Tibial nerve (tissue), 4 donors: Measurements from ENCODE around the gene DISP3. TPM values are rescaled to one million over a fixed set of nuclear protein-coding genes. Genes with fewer than 3 reads are reported as not detected.

Source experiments
- DNase-seq, 2 donors: peaks; one replicate each; pipeline ENCODE4 v3.0.0-alpha.2; 2019; ENCODE audit warnings: low spot score in 2 of 2
- H3K27ac ChIP-seq, 4 donors: fragments of 200-600 bp; sonication (generic) in 3 of 4; one replicate each; pipeline ENCODE4 v1.5.1; 2017 to 2019; ENCODE audit warnings: mild to moderate bottlenecking in 1 of 4
- H3K27me3 ChIP-seq, 2 donors: fragments of 200-600 bp; sonication (generic) in 1 of 2; one replicate each; pipeline versions ENCODE4 v1.5.1 to v1.6.0; 2017 to 2019
- H3K36me3 ChIP-seq, 3 donors: fragments of 200-600 bp; sonication (generic); one replicate each; pipeline ENCODE4 v1.5.1; 2018 to 2019
- H3K4me1 ChIP-seq, 4 donors: fragments of 200-600 bp; sonication (generic) in 3 of 4; one replicate each; pipeline ENCODE4 v1.5.1; 2017 to 2019
- H3K4me3 ChIP-seq, 4 donors: fragments of 200-600 bp; sonication (generic) in 3 of 4; one replicate each; pipeline ENCODE4 v1.5.1; 2017 to 2019; ENCODE audit warnings: mild to moderate bottlenecking in 1 of 4, moderate library complexity in 1 of 4
- H3K9me3 ChIP-seq, 4 donors: fragments of 200-600 bp; sonication (generic) in 3 of 4; one replicate each; pipeline ENCODE4 v1.5.1; 2017 to 2019
- EP300 ChIP-seq, 2 donors: sonication (generic); formaldehyde crosslinking; IDR thresholded peaks; one replicate each; pipeline ENCODE4 v1.6.1; 2017; ENCODE audit warnings: antibody characterized with exemption in 2 of 2, mild to moderate bottlenecking in 1 of 2
- POLR2A ChIP-seq, 2 donors: fragments of 450-650 bp; IDR thresholded peaks; one replicate each; pipeline ENCODE4 v1.6.1; 2017; ENCODE audit warnings: antibody characterized with exemption in 2 of 2, mild to moderate bottlenecking in 2 of 2, moderate library complexity in 2 of 2
- WGBS, 2 donors: methylation state at CpG; one replicate each; pipeline ENCODE4 v1.1.5; 2018; 5-methylcytosine and 5-hydroxymethylcytosine counted together
- total RNA-seq, 4 donors: library from RNA; depleted of rRNA; stranded (reverse); fragments of >200 nt; gene quantifications; one replicate each; pipeline ENCODE4 v1.1.0, GENCODE V29; 2016
- TF ChIP-seq, protein P1 (sequence below), 5 experiments: fragments of 200-600 bp in 3 of 5; fragments of 450-650 bp in 2 of 5; sonication (generic) in 3 of 5; IDR thresholded peaks; one replicate each; pipeline ENCODE4 v1.5.1; 2016 to 2019; ENCODE audit warnings: antibody characterized with exemption in 5 of 5, mild to moderate bottlenecking in 3 of 5, moderate library complexity in 2 of 5

DISP3 gene
- total RNA-seq, 4 donors from 2014 or later: 0.59 TPM; not detected in 3

DNA sequence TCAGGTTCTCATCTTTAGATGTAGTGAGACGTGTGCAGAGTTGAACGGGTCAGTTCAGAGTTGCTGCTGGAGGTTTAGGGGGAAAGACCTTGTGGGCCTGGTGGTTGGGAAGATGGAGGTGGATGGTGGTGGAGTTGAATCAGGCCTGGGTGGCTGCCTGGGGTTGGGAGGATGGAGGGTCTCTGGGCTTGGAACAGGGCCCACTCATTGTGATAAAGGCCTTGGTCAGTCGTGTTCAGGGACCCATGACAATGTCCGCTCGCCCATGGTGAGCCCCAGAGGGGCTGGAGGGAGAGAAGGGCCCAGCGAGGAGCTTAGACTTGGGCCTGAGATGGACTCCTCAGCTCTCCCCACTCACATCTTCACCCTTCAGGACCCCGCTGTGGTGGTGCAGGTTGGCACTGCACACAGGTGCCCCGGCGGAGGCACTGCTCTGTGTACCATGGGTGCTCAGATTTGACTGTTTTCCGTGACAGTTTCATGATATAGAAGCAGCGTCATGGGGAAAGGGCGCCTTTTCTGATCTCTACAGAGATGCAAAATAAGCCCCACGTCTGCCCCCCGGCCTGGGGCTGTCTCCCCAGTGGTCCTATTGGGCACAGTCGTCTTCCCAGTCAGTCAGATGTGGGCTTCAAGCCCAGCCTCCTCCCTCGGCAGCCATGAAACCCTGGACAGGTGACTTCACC is 39.2 kb downstream of the DISP3 start:
- no peaks in the 10 kb centered on the region for H3K27me3 ChIP-seq
- DNase-seq: no peak
- H3K9me3 ChIP-seq: no peaks in the 10 kb centered on the region
- H3K4me3 ChIP-seq: no peak overlapping the region
- 75 to 83% methylated on average over 15 of the region's 16 CpGs for WGBS, 2 donors
- TF ChIP-seq EP300 (IDR thresholded peaks at IDR 0.05): no peak
- TF ChIP-seq, protein P1, sequence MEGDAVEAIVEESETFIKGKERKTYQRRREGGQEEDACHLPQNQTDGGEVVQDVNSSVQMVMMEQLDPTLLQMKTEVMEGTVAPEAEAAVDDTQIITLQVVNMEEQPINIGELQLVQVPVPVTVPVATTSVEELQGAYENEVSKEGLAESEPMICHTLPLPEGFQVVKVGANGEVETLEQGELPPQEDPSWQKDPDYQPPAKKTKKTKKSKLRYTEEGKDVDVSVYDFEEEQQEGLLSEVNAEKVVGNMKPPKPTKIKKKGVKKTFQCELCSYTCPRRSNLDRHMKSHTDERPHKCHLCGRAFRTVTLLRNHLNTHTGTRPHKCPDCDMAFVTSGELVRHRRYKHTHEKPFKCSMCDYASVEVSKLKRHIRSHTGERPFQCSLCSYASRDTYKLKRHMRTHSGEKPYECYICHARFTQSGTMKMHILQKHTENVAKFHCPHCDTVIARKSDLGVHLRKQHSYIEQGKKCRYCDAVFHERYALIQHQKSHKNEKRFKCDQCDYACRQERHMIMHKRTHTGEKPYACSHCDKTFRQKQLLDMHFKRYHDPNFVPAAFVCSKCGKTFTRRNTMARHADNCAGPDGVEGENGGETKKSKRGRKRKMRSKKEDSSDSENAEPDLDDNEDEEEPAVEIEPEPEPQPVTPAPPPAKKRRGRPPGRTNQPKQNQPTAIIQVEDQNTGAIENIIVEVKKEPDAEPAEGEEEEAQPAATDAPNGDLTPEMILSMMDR (IDR thresholded peaks at IDR 0.05): no peak
- no peak for TF ChIP-seq POLR2A (IDR thresholded peaks at IDR 0.05)
- no peak overlapping the region for H3K27ac ChIP-seq
- H3K4me1 ChIP-seq: no peaks in the 10 kb centered on the region
- no peaks in the 10 kb centered on the region for H3K36me3 ChIP-seq

DNA sequence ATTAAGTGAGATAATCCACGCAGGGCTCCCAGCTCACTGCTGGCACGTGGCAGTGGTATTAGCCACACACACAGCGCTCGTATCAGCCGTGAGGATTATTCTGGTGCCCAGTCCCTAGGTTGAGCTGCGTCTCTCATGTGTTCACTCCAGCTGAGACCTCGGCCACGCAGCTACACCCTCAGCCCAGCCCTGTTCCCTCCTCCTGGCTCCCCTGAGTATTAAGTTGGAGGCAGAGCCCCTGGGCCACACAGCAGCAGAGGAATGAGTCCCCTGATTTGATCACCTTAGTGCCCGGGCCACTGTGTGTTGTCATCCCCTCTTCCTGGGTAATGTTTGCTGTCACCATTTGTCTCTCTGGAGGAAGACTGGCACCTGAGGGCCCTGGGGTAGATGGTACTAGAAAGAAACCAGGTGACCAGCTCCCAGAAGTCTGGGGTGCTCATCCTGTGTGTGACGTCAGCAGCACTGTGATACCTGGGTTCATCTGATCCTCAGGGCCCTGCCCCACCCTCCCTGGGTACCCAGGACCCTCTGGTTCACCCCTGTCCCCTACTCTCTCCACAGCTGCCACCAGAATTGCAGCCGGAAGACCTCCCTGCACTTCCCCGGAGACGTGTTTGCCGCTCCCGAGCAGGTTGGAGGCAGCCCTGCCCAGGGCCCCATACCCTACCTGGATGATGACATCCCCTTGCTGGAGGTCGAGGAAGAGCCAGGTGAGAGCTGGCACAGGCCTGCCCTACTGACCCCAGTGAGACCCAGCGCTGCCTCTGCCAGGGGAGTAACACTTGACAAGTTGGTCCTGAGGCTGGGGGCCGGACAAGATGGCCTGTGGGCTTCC is 40.1 kb downstream of the DISP3 start:
- H3K27me3 ChIP-seq: no peaks in the 10 kb centered on the region
- no peak overlapping the region for H3K27ac ChIP-seq
- no peaks in the 10 kb centered on the region for H3K9me3 ChIP-seq
- TF ChIP-seq, protein P1 (IDR thresholded peaks at IDR 0.05): no peak
- TF ChIP-seq POLR2A (IDR thresholded peaks at IDR 0.05): no peak
- TF ChIP-seq EP300 (IDR thresholded peaks at IDR 0.05): no peak
- no peaks in the 10 kb centered on the region for H3K4me1 ChIP-seq
- H3K4me3 ChIP-seq: no peak overlapping the region
- no peaks in the 10 kb centered on the region for H3K36me3 ChIP-seq
- WGBS, 2 donors: 78 to 81% methylated on average over 17 of the region's 18 CpGs
- DNase-seq: no peak

- H3K4me1 ChIP-seq: no peaks in the 10 kb centered on the region
- no peak overlapping the region for H3K27ac ChIP-seq
- H3K9me3 ChIP-seq: no peaks in the 10 kb centered on the region
- no peak for DNase-seq
- H3K27me3 ChIP-seq: no peaks in the 10 kb centered on the region
- H3K4me3 ChIP-seq: no peak overlapping the region
- TF ChIP-seq POLR2A (IDR thresholded peaks at IDR 0.05) (no peak), EP300 (IDR thresholded peaks at IDR 0.05) (no peak)
- TF ChIP-seq, protein P1 (IDR thresholded peaks at IDR 0.05): no peak
- WGBS, 2 donors: 66 to 82% methylated on average over 8 to 11 of the region's 13 CpGs
- H3K36me3 ChIP-seq: no peaks in the 10 kb centered on the region
Observed at GRCh38 chr1:11519629-11520031, 40.7 kb downstream of the DISP3 start.

DNA sequence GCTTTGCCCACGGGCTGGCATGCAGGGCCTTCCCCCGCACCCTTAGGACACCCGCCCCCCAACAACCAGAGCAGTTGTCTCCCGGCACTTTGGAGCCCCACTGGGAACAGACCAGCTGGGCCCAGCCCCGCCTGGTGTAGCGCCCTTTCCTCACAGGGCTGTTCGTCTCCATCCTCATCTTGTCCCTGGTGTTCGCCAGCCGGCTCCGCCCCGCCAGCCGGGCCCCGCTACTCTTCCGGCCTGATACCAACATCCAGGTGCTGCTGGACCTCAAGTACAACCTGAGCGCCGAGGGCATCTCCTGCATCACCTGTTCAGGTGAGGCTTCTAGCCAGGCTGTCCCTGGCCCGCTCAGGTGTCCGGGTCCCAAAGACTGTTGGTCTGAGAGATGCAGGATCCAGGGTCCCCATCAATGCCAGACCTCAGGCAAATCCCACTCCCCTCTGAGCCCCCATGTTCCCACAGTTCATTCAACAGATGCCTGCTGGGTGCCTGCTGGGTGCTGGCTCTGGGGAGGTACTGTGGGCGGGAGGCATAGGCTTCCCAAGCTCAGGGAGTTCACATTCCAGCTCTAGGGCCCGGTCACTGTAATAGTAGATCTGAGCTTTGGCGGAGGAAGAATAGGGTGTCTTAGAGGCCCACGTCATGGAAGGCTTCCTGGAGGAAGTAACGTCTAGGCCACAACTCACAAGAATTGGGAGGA is 41.7 kb downstream of the DISP3 start:
- TF ChIP-seq POLR2A (IDR thresholded peaks at IDR 0.05) (no peak), EP300 (IDR thresholded peaks at IDR 0.05) (no peak)
- TF ChIP-seq, protein P1 (IDR thresholded peaks at IDR 0.05): no peak

More for the DNA sequence above, 41.7 kb downstream of the DISP3 start:
- Histone ChIP-seq H3K4me3 (no peak overlapping the region), H3K4me1 (no peaks in the 10 kb centered on the region), H3K27me3 (no peaks in the 10 kb centered on the region), H3K27ac (no peak overlapping the region), H3K9me3 (no peaks in the 10 kb centered on the region), H3K36me3 (no peaks in the 10 kb centered on the region)
- DNase-seq: no peak
- 88 to 92% methylated on average over 23 of the region's 23 CpGs for WGBS, 2 donors
